SK-N-SH (cell line): ENCODE measurements around the gene PRKD3. TPM values are rescaled to one million over a fixed set of nuclear protein-coding genes. Genes with fewer than 3 reads are reported as not detected.
A peak's percentile ranks its signal among the peaks of the same experiment; 100 is the strongest.

Source experiments
- CTCF ChIA-PET: fragments of 300-600, 350-600 bp; formaldehyde crosslinking; extraction: SDS; loops from one replicate; lab custom pipeline; 2021; lab: Yijun Ruan, JAX
- POLR2A ChIA-PET: fragments of 350-600 bp; sonication (Branson Sonifier 250); formaldehyde crosslinking; extraction: SDS; loops from one replicate; lab custom pipeline; 2020; ENCODE audit warnings: antibody characterized with exemption, inconsistent platforms; lab: Yijun Ruan, JAX
- DNase-seq: peaks from one replicate; pipeline ENCODE4 v3.0.0; 2012
- H2AFZ ChIP-seq: fragments of 200-600 bp; sonication (generic); 2 replicates; pipeline ENCODE4 v1.8.1; 2016; ENCODE audit warnings: antibody characterized with exemption, mild to moderate bottlenecking, low read depth
- H3F3A ChIP-seq: fragments of 200-600 bp; sonication (generic); replicated peaks from 2 replicates; pipeline ENCODE3; 2016; ENCODE audit warnings: antibody characterized with exemption, mild to moderate bottlenecking; ENCODE audit not compliant: insufficient read depth
- H3K27ac ChIP-seq, 2 experiments: fragments of 200-500 bp in 1 of 2; fragments of 200-600 bp in 1 of 2; sonication (Bioruptor generic) in 1 of 2; sonication (generic), shearing (Covaris generic) in 1 of 2; 2 replicates each; pipeline versions ENCODE4 v1.5.1 to v1.6.1; 2014 to 2016; ENCODE audit warnings: low read depth in 2 of 2, inconsistent platforms in 1 of 2, low read length in 1 of 2, mild to moderate bottlenecking in 1 of 2, mixed read lengths in 1 of 2
- H3K27me3 ChIP-seq: fragments of 200-600 bp; sonication (generic), shearing (Covaris generic); 2 replicates; pipeline ENCODE4 v1.6.1; 2016; ENCODE audit warnings: mixed run types; ENCODE audit not compliant: insufficient read depth
- H3K36me3 ChIP-seq, 2 experiments: fragments of 200-500 bp in 1 of 2; fragments of 200-600 bp in 1 of 2; sonication (Bioruptor generic) in 1 of 2; sonication (generic) in 1 of 2; replicated peaks in 1 of 2; 2 replicates each; pipeline versions ENCODE3 to v1.5.1; 2014 to 2016; ENCODE audit warnings: low read length in 1 of 2, mild to moderate bottlenecking in 1 of 2; ENCODE audit not compliant: insufficient read depth in 2 of 2, control insufficient read depth in 1 of 2
- H3K4me1 ChIP-seq, 2 experiments: fragments of 200-500 bp in 1 of 2; fragments of 200-600 bp in 1 of 2; sonication (Bioruptor generic) in 1 of 2; sonication (generic), shearing (Covaris generic) in 1 of 2; 2 replicates each; pipeline versions ENCODE4 v1.5.1 to v1.6.1; 2014 to 2016; ENCODE audit warnings: low read depth in 1 of 2, low read length in 1 of 2, mixed run types in 1 of 2; ENCODE audit not compliant: insufficient read depth in 2 of 2, control insufficient read depth in 1 of 2
- H3K4me2 ChIP-seq: fragments of 200-600 bp; sonication (generic), shearing (Covaris generic); 2 replicates; pipeline ENCODE4 v1.6.1; 2017; ENCODE audit warnings: mixed run types
- H3K4me3 ChIP-seq, 2 experiments: fragments of 200-500 bp in 1 of 2; fragments of 200-600 bp in 1 of 2; sonication (Bioruptor generic) in 1 of 2; sonication (generic), shearing (Covaris generic) in 1 of 2; 2 replicates each; pipeline versions ENCODE4 v1.5.1 to v1.8.1; 2014 to 2016; ENCODE audit warnings: low read depth in 2 of 2, inconsistent platforms in 1 of 2, low read length in 1 of 2, mild to moderate bottlenecking in 1 of 2, mixed read lengths in 1 of 2, moderate library complexity in 1 of 2
- H3K79me2 ChIP-seq: fragments of 200-600 bp; sonication (generic); 2 replicates; pipeline ENCODE4 v1.8.1; 2017; ENCODE audit warnings: mild to moderate bottlenecking; ENCODE audit not compliant: insufficient read depth
- H3K9ac ChIP-seq: fragments of 200-600 bp; sonication (generic); 2 replicates; pipeline ENCODE4 v1.6.1; 2017; ENCODE audit warnings: mixed run types
- H3K9me2 ChIP-seq: fragments of 200-600 bp; sonication (generic); 2 replicates; pipeline ENCODE4 v1.6.1; 2017; ENCODE audit warnings: mixed run types
- H3K9me3 ChIP-seq: fragments of 200-600 bp; sonication (generic); 2 replicates; pipeline ENCODE4 v1.6.1; 2017; ENCODE audit warnings: mixed run types, mild to moderate bottlenecking, moderate library complexity
- H4K20me1 ChIP-seq: fragments of 200-600 bp; sonication (generic); 2 replicates; pipeline ENCODE4 v1.6.1; 2017; ENCODE audit warnings: mild to moderate bottlenecking, mixed run types; ENCODE audit not compliant: insufficient read depth
- CTCF ChIP-seq: fragments of 200-600 bp; sonication (generic); IDR thresholded peaks from 2 replicates; pipeline ENCODE4 v1.6.1; 2017; ENCODE audit warnings: antibody characterized with exemption, mild to moderate bottlenecking, moderate library complexity
- ELF1 ChIP-seq: IDR thresholded peaks from 2 replicates; pipeline ENCODE4 v1.4.0; 2012
- EP300 ChIP-seq, 2 experiments: IDR thresholded peaks; 2 replicates each; pipeline versions ENCODE4 v1.4.0 to v1.6.1; 2012; ENCODE audit warnings: borderline replicate concordance in 1 of 2, low read depth in 1 of 2, low read length in 1 of 2
- EZH2phosphoT487 ChIP-seq: fragments of 200-600 bp; sonication (generic); IDR thresholded peaks from 2 replicates; pipeline ENCODE4 v1.6.1; 2017; ENCODE audit warnings: low read depth, mixed run types, mild to moderate bottlenecking, antibody characterized with exemption, moderate library complexity, borderline replicate concordance
- FOXM1 ChIP-seq: IDR thresholded peaks from 2 replicates; pipeline ENCODE4 v1.4.0; 2012; ENCODE audit warnings: low read depth, mild to moderate bottlenecking
- IRF3 ChIP-seq: fragments of 150-350 bp; IDR thresholded peaks from 2 replicates; pipeline ENCODE4 v1.6.1; 2016; ENCODE audit warnings: mild to moderate bottlenecking, low read depth, low read length
- MXI1 ChIP-seq: IDR thresholded peaks from 2 replicates; pipeline ENCODE4 v1.6.1; 2012; ENCODE audit warnings: mild to moderate bottlenecking, low read depth, low read length, improper control_type of control experiment
- NRF1 ChIP-seq: IDR thresholded peaks from 2 replicates; pipeline ENCODE4 v1.6.1; 2012; ENCODE audit warnings: low read depth, mild to moderate bottlenecking, low read length
- RAD21 ChIP-seq: IDR thresholded peaks from 2 replicates; pipeline ENCODE4 v1.6.1; 2012; ENCODE audit warnings: mild to moderate bottlenecking, low read length
- RCOR1 ChIP-seq: fragments of 150-350 bp; IDR thresholded peaks from 2 replicates; pipeline ENCODE4 v1.6.1; 2017; ENCODE audit warnings: antibody characterized with exemption, low read length
- REST ChIP-seq: IDR thresholded peaks from 2 replicates; pipeline ENCODE4 v1.6.1; 2012; ENCODE audit warnings: mild to moderate bottlenecking, low read depth, low read length, moderate library complexity
- RFX5 ChIP-seq: IDR thresholded peaks from 2 replicates; pipeline ENCODE4 v1.6.1; 2012; ENCODE audit warnings: mild to moderate bottlenecking, improper control_type of control experiment, low read length
- SMC3 ChIP-seq: IDR thresholded peaks from 2 replicates; pipeline ENCODE4 v1.6.1; 2012; ENCODE audit warnings: low read depth, low read length, improper control_type of control experiment
- TAF1 ChIP-seq: IDR thresholded peaks from 2 replicates; pipeline ENCODE4 v1.6.1; 2012; ENCODE audit warnings: low read depth, mild to moderate bottlenecking, low read length, moderate library complexity, borderline replicate concordance
- ZBTB33 ChIP-seq: IDR thresholded peaks from 2 replicates; pipeline ENCODE4 v1.4.0; 2012; ENCODE audit warnings: low read depth, borderline replicate concordance
- WGBS: methylation state at CpG from one replicate; pipeline ENCODE4 v1.1.6; 2017; ENCODE audit warnings: low lambda C conversion rate; 5-methylcytosine and 5-hydroxymethylcytosine counted together
- polyA plus RNA-seq, 3 experiments: library from polyadenylated mRNA; depleted of rRNA; stranded (reverse); fragments of >200 nt; gene quantifications; 2 replicates each; pipeline ENCODE4 v1.2.3, GENCODE V29; 2012

Gene PRKD3
- polyA plus RNA-seq, 1 of the 3 experiments (the other 2 are of a cell fraction) = 15.9 TPM

- POLR2A ChIA-PET = no interaction called here
- CTCF ChIA-PET = interaction anchor here (1.5 kb wide), 1 partner anchor 586 kb away, joined by 8 read pairs; no protein-coding TSS in a partner anchor
Measured at GRCh38 chr2:37291680-37292079, 33.0 kb downstream of the PRKD3 start.

GRCh38 chr2:37287966-37288365 lies 36.7 kb downstream of the PRKD3 start:
- H4K20me1 ChIP-seq = peaks cover 4% of the 10 kb centered on the region; the same call in 1 of the 2 replicates
- H3K9me2 ChIP-seq = no peaks in the 10 kb centered on the region
- no peak overlapping the region for H2AFZ ChIP-seq
- H3K4me3 ChIP-seq = no peak overlapping the region
- peaks cover 34 to 60% of the 10 kb centered on the region in 2 experiments for H3K36me3 ChIP-seq
- no peak overlapping the region for H3K9ac ChIP-seq
- no peak for TF ChIP-seq FOXM1
- TF ChIP-seq ZBTB33 = no peak
- TF ChIP-seq RFX5 = no peak
- no peak for TF ChIP-seq NRF1
- peak; percentile 43 for TF ChIP-seq CTCF
- TF ChIP-seq ELF1 = no peak
- peak; percentile 50; the same call in 1 of the 2 replicates for TF ChIP-seq SMC3
- peak; percentile 86 for TF ChIP-seq RAD21
- no peak for TF ChIP-seq REST
- no peak for TF ChIP-seq EZH2phosphoT487
- no peak for TF ChIP-seq EP300 (IDR thresholded peaks at IDR 0.05; ENCODE audit: borderline replicate concordance in 1 of 2, low read depth in 1 of 2, low read length in 1 of 2)
- H3K79me2 ChIP-seq = peaks cover 8% of the 10 kb centered on the region
- ChIA-PET POLR2A (no interaction called here), CTCF (interaction anchor here (0.6 to 3.2 kb wide), 34 partner anchors 10 to 1220 kb away, joined by 3 to 33 read pairs (median 4); partner anchors contain the start of gene PRKD3)
- no peak overlapping the region for H3K4me2 ChIP-seq
- no peaks in the 10 kb centered on the region for H3K27me3 ChIP-seq
- peaks cover 22% of the 10 kb centered on the region for H3F3A ChIP-seq
- H3K27ac ChIP-seq = peak overlapping the region in 1 of 2 experiments; percentile 51; a peak in 1 of 4 replicates
- H3K9me3 ChIP-seq = no peaks in the 10 kb centered on the region
- WGBS = 95% methylated on average over 2 of the region's 2 CpGs
- DNase-seq = peak; percentile 46
- peaks cover 8 to 11% of the 10 kb centered on the region in 2 experiments for H3K4me1 ChIP-seq

More at GRCh38 chr2:37291680-37292079, 33.0 kb downstream of the PRKD3 start:
- Histone ChIP-seq H3K4me2 (no peak overlapping the region), H3F3A (no peaks in the 10 kb centered on the region), H3K9me2 (no peaks in the 10 kb centered on the region), H3K27ac (no peak overlapping the region), H4K20me1 (no peaks in the 10 kb centered on the region), H3K36me3 (peaks cover 37 to 40% of the 10 kb centered on the region in 2 experiments), H3K9me3 (no peaks in the 10 kb centered on the region), H3K4me3 (no peak overlapping the region), H3K9ac (no peak overlapping the region), H3K27me3 (no peaks in the 10 kb centered on the region), H2AFZ (no peak overlapping the region), H3K79me2 (peaks cover 39% of the 10 kb centered on the region), H3K4me1 (peaks cover 0 to 6% of the 10 kb centered on the region in 2 experiments; a peak in 2 of 4 replicates)
- TF ChIP-seq RCOR1 = no peak
- no peak for TF ChIP-seq MXI1
- TF ChIP-seq ELF1 = no peak
- no peak for TF ChIP-seq TAF1
- no peak for TF ChIP-seq IRF3
- no peak for TF ChIP-seq RAD21
- no peak for DNase-seq
- 97% methylated on average over 2 of the region's 2 CpGs for WGBS
